ENCODE data around the gene SLC2A9. TPM values are rescaled to one million over a fixed set of nuclear protein-coding genes. Genes with fewer than 3 reads are reported as not detected.

The SLC2A9 gene
- total RNA-seq, 1 donor from 2014 or later, result 0.54 TPM

GRCh38 chr4:9979101-9979701 is 42.1 kb downstream of the SLC2A9 start:
- H3K4me3 ChIP-seq (ENCODE audit: insufficient read depth, low read depth, low read length), result no peak overlapping the region
- peaks cover 6% of the 10 kb centered on the region for H3K9me3 Mint-ChIP-seq (ENCODE audit: unreplicated experiment)
- no peaks in the 10 kb centered on the region for H3K9me3 ChIP-seq (ENCODE audit: insufficient read depth, low read depth, low read length)
- H3K4me1 ChIP-seq (ENCODE audit: insufficient read depth, low read length), result no peaks in the 10 kb centered on the region
- no peak for DNase-seq (ENCODE audit: low read depth)
- H2AFZ ChIP-seq (ENCODE audit: low read depth, low read length), result no peak overlapping the region
- H4K20me1 ChIP-seq (ENCODE audit: insufficient read depth, low read length), result no peaks in the 10 kb centered on the region
- H3K27me3 Mint-ChIP-seq (ENCODE audit: low read depth, unreplicated experiment), result peaks cover 20% of the 10 kb centered on the region
- H3K27ac Mint-ChIP-seq (ENCODE audit: unreplicated experiment), result no peak overlapping the region
- H3K4me2 ChIP-seq (ENCODE audit: low read length), result no peak overlapping the region
- no peak overlapping the region for H3K4me3 Mint-ChIP-seq (ENCODE audit: unreplicated experiment)
- no peak for TF ChIP-seq EZH2 (IDR thresholded peaks at IDR 0.05; ENCODE audit: insufficient read depth, low read length)
- TF ChIP-seq CTCF (IDR thresholded peaks at IDR 0.05; ENCODE audit: insufficient read depth, low read depth, low read length), result no peak
- H3K4me1 Mint-ChIP-seq (ENCODE audit: low read depth, unreplicated experiment), result no peaks in the 10 kb centered on the region
- no peak for FAIRE-seq
- no peaks in the 10 kb centered on the region for H3K27me3 ChIP-seq (ENCODE audit: insufficient read depth, low read length)
- no peaks in the 10 kb centered on the region for H3K79me2 ChIP-seq (ENCODE audit: insufficient read depth, low read length)
- H3K9ac ChIP-seq (ENCODE audit: low read length), result no peak overlapping the region
- peaks cover 2% of the 10 kb centered on the region for H3K36me3 Mint-ChIP-seq (ENCODE audit: low read depth, unreplicated experiment)
- H3K36me3 ChIP-seq (ENCODE audit: insufficient read depth, low read length), result no peaks in the 10 kb centered on the region
- no peak overlapping the region for H3K27ac ChIP-seq (ENCODE audit: low read depth, low read length)

- Histone ChIP-seq H3K4me3 (ENCODE audit: insufficient read depth, low read depth, low read length) (no peak overlapping the region), H3K36me3 (ENCODE audit: insufficient read depth, low read length) (no peaks in the 10 kb centered on the region), H3K27ac (ENCODE audit: low read depth, low read length) (no peak overlapping the region), H2AFZ (ENCODE audit: low read depth, low read length) (no peak overlapping the region), H3K4me1 (ENCODE audit: insufficient read depth, low read length) (no peaks in the 10 kb centered on the region), H3K4me2 (ENCODE audit: low read length) (no peak overlapping the region), H4K20me1 (ENCODE audit: insufficient read depth, low read length) (no peaks in the 10 kb centered on the region), H3K9ac (ENCODE audit: low read length) (no peak overlapping the region), H3K79me2 (ENCODE audit: insufficient read depth, low read length) (no peaks in the 10 kb centered on the region), H3K27me3 (ENCODE audit: insufficient read depth, low read length) (no peaks in the 10 kb centered on the region), H3K9me3 (ENCODE audit: insufficient read depth, low read depth, low read length) (no peaks in the 10 kb centered on the region)
- FAIRE-seq (no peak), DNase-seq (ENCODE audit: low read depth) (no peak)
- Mint-ChIP-seq H3K27ac (ENCODE audit: unreplicated experiment) (no peak overlapping the region), H3K9me3 (ENCODE audit: unreplicated experiment) (peaks cover 6% of the 10 kb centered on the region), H3K4me1 (ENCODE audit: low read depth, unreplicated experiment) (no peaks in the 10 kb centered on the region), H3K27me3 (ENCODE audit: low read depth, unreplicated experiment) (peaks cover 22% of the 10 kb centered on the region), H3K36me3 (ENCODE audit: low read depth, unreplicated experiment) (peaks cover 2% of the 10 kb centered on the region), H3K4me3 (ENCODE audit: unreplicated experiment) (no peak overlapping the region)
- no peak for TF ChIP-seq EZH2 (IDR thresholded peaks at IDR 0.05; ENCODE audit: insufficient read depth, low read length)
- TF ChIP-seq CTCF (IDR thresholded peaks at IDR 0.05; ENCODE audit: insufficient read depth, low read depth, low read length), result no peak
Measured at GRCh38 chr4:9977518-9978031, 43.7 kb downstream of the SLC2A9 start.

GRCh38 chr4:9976781-9977180 is 44.5 kb downstream of the SLC2A9 start:
- Histone ChIP-seq H3K27ac (ENCODE audit: low read depth, low read length) (no peak overlapping the region), H3K27me3 (ENCODE audit: insufficient read depth, low read length) (no peaks in the 10 kb centered on the region), H4K20me1 (ENCODE audit: insufficient read depth, low read length) (no peaks in the 10 kb centered on the region), H3K9me3 (ENCODE audit: insufficient read depth, low read depth, low read length) (no peaks in the 10 kb centered on the region), H3K36me3 (ENCODE audit: insufficient read depth, low read length) (no peaks in the 10 kb centered on the region), H3K4me1 (ENCODE audit: insufficient read depth, low read length) (no peaks in the 10 kb centered on the region), H3K4me3 (ENCODE audit: insufficient read depth, low read depth, low read length) (no peak overlapping the region), H3K4me2 (ENCODE audit: low read length) (no peak overlapping the region), H3K9ac (ENCODE audit: low read length) (no peak overlapping the region), H2AFZ (ENCODE audit: low read depth, low read length) (no peak overlapping the region), H3K79me2 (ENCODE audit: insufficient read depth, low read length) (no peaks in the 10 kb centered on the region)
- FAIRE-seq (no peak), DNase-seq (ENCODE audit: low read depth) (no peak)
- Mint-ChIP-seq H3K27me3 (ENCODE audit: low read depth, unreplicated experiment) (peaks cover 22% of the 10 kb centered on the region), H3K4me1 (ENCODE audit: low read depth, unreplicated experiment) (peaks cover 4% of the 10 kb centered on the region), H3K4me3 (ENCODE audit: unreplicated experiment) (no peak overlapping the region), H3K36me3 (ENCODE audit: low read depth, unreplicated experiment) (peaks cover 2% of the 10 kb centered on the region), H3K9me3 (ENCODE audit: unreplicated experiment) (peaks cover 6% of the 10 kb centered on the region), H3K27ac (ENCODE audit: unreplicated experiment) (no peak overlapping the region)
- TF ChIP-seq CTCF (IDR thresholded peaks at IDR 0.05; ENCODE audit: insufficient read depth, low read depth, low read length), result no peak
- TF ChIP-seq EZH2 (IDR thresholded peaks at IDR 0.05; ENCODE audit: insufficient read depth, low read length), result no peak

All from astrocyte (in vitro differentiated cells and primary cell).